GM11168 (cell line): ENCODE data around the gene PRDX1.
"Not testable (repeated sequence)": the region's sequence is repeated elsewhere in the genome, so short reads cannot be mapped to it uniquely, and the experiment has no call there.

Experiments used
- in situ Hi-C: fragments of 300-500 bp; cut with MboI; formaldehyde crosslinking; loops from one replicate; pipeline ENCODE4 v1.12.0; 2022; ENCODE audit warnings: low sequenced_read_pairs; ENCODE audit not compliant: unreplicated experiment

Gene PRDX1

DNA sequence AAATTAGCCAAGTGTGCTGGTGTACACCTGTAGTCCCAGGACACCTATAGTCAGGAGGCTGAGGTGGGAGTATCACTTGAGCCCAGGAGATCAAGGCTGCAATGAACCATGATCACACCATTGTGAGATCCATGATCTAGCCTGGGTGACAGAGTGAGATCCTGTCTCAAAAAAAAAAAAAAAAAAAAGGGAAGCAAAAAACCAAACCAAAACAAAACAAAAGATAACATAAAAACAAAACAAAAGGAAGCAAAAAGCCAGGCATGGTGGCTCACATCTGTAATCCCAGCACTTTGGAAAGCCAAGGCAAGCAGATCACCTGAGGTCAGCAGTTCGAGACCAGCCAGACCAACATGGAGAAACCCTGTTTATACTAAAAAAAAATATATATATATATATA is 19.5 kb upstream of the PRDX1 start:
- in situ Hi-C loops: no loop called here

DNA sequence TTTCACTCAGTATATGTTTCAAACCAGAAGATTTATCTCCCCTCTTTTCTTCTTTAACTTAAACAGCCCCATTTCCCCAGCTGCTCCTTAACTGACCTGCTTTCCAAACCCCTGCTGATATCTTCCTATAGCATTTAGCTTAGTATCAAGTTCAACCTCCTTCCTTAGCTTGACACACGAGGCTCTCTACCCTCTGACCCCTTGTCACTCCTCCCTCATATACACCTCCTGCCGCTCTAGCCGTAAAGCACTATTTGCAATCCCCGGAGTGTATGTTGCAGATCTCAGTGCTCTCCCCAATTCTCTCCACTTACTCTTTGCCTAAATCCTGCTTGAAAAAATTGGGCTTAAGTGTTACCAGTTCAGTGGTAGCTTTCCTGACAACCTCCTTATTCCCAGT is 15.2 kb upstream of the PRDX1 start:
- in situ Hi-C loops: no loop called here

DNA sequence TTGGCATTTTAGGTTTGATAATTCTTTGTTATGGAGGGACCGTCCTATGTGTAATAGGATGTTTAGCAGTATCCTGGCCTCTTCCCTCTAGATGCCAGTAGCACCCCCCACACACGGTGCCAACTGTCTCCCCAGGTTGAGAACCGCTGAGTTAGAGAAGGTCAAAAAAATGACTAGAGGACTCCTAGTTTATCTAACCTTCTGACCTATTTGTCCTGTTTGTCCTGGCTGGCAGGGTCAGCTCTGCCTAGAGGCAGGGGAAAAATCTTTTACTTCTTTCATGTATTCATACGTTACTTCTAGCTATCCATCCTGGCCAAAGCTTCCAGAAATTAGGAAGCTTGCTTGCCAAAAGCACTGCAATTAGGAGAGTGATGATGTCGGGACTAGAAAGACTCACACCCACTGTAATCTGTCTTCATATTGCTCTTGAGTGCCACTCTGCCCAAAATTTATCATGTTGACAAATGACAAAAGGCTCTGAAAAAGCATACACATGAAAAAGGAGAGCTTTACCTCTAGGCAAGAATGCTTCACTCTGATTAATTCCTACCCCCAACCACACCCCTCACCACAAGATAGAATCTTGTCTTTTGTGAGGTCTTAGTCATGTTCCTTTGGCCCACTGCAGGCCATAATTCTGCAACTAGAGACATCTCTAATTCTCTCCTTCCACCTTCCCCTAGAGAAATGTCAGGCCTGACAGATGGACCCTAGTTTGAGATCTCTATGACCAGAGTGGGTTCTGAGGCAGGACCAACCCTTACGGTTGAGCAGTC is 14.5 kb upstream of the PRDX1 start:
- in situ Hi-C loops: no loop called here

DNA sequence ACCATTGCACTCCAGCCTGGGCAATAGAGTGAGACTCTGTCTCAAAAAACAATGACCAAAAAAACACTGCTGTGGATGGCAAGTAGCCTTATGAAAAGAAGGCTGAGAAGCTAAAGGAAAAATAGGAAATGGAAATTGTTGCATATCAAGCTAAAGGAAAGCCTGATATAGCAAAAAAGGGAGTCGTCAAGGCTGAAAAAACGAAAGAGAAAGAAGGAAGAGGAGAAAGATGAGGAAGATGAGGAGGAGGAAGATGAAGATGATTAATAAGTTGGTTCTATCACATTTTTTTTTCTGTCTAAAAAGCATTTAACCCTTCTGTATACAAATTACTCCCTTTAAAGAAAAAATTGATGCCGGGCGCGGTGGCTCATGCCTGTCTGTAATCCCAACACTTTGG is 10.2 kb upstream of the PRDX1 start:
- in situ Hi-C loops: no loop called here

DNA sequence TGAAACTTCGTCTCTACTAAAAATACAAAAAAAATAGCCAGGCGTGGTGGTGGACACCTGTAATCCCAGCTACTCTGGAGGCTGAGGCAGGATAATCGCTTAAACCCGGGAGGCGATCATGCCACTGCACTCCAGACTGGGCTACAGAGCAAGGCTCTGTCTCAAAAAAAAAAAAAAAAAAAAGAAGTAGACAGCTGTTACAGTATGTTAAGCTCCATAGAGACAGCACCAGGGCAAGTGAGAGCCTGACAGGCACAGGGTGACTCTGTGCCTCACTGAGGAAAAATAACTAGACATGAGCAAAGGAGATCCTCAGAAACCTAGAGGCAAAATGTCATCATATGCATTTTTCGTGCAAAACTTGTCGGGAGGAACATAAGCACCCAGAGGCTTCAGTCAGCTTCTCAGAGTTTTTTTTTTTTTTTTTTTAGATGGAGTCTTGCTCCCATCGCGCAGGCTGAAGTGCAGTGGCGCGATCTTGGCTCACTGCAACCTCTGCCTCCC is 9.0 kb upstream of the PRDX1 start:
- in situ Hi-C loops: no loop called here

DNA sequence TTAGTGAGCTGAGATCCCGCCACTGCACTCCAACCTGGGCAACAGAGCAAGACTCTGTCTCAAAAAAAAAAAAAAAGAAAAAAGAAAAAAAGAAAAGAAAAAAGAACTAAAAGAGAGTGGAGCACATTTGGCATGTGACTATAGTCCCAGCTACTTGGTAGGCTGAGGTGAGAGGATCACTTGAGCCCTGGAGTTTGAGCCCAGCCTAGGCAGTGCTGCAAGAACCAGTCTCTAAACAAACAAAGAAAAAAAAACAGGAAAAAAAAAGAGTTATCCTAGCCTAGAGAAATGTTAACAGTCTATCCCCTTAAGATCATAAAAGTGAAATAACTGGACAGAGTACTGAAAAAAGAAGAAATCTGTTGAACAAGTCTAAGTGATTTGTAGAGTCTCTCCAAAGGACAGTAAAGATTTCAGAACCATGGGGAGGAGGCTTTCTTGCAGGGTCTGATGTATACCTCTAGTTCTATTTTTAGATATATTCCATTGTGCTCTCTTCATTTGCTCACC is 4.5 kb upstream of the PRDX1 start:
- in situ Hi-C loops: no loop called here

DNA sequence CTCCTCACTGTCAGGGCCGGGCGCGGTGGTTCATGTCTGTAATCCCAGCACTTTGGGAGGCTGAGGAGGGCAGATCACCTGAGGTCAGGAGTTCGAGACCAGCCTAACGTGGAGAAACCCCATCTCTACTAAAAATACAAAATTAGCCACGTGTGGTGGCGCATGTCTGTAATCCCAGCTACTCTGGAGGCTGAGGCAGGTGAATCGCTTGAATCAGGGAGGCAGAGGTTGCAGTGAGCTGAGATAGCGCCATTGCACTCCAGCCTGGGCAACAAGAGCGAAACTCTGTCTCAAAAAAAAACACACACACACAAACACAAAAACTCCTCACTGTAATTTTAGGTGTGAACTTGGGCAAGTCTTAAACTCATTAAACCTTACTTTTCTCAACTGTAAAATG is 2.3 kb upstream of the PRDX1 start:
- in situ Hi-C loops: not testable (repeated sequence)

DNA sequence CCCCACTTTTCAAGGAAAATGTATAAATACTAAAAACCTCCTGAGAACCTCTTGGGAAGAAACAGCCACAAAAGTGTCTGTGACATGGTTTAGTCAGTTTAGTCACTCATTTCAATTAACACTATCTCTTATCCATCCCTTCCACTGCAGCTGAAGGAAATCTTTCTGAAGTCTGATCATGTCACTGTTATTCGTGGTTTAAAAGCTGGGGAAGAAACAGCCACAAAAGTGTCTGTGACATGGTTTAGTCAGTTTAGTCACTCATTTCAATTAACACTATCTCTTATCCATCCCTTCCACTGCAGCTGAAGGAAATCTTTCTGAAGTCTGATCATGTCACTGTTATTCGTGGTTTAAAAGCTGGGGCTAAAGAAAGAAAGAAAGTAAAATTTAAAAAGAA is 1.8 kb upstream of the PRDX1 start:
- in situ Hi-C loops: not testable (repeated sequence)

DNA sequence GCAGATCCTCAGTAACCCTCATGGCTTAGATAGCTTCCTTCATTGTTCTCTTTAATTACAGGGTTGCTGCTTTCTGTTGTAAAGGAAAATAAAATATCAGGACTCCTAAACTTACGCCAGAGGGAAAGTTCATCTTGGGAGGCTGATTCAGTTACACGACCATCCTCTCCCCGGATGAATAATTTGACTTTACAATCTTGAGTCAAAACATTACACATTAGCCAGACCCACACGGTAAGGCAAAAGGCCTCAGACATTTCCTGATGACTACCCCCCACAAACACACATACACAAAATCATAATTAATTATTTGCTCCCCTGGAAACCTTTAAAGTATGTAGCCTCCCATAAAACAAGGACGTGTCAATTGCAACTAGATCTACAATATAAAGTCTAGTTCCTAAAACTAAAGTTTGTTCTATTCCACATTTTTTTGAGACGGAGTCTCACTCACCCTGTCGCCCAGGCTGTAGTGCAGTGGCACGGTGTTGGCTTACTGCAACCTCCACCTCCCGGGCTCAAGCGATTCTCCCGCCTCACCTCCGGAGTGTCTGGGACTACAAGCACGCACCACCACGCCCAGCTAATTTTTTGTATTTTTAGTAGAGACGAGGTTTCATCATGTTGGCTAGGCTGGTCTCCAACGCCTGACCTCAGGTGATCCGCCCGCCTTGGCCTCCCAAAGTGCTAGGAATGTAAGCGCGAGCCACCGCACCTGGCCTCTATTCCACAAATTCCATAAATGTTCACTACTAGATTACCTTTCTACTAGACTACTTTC is 830 bp upstream of the PRDX1 start:
- in situ Hi-C loops: no loop called here

DNA sequence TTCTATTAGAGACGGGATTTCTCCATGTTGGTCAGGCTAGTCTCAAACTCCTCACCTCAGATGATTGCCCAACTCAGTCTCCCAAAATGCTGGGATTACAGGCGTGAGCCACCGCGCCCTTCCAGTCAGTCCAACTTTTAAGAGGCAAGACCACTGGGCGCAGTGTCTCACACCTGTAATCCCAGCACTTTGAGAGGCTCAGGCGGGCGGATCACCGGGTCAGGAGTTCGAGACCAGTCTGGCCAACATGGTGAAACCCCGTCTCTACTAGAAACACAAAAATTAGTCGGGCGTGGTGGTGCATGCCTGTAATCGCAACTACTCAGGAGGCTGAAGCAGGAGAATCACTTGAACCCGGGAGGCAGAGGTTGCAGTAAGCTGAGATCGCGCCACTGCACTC is 1.9 kb downstream of the PRDX1 start:
- in situ Hi-C loops: not testable (repeated sequence)

DNA sequence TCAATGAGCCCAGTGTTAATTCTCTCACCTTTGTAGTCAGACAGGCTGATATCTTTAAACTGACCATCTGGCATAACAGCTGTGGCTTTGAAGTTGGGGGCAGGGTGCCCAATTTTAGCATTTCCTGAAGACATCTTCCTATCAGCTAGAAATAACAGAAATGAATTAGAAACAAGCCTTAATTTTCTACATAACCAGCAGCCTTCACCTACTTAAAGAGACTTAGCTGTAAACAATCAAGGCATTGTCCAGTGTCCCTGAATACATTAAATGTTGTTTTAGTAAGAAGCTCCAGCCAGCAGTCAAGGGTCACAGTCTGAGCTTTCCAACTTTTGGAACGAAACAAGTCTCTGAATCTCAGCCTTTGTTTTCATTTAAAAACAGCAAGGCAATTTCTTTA is 2.8 kb downstream of the PRDX1 start:
- in situ Hi-C loops: no loop called here

DNA sequence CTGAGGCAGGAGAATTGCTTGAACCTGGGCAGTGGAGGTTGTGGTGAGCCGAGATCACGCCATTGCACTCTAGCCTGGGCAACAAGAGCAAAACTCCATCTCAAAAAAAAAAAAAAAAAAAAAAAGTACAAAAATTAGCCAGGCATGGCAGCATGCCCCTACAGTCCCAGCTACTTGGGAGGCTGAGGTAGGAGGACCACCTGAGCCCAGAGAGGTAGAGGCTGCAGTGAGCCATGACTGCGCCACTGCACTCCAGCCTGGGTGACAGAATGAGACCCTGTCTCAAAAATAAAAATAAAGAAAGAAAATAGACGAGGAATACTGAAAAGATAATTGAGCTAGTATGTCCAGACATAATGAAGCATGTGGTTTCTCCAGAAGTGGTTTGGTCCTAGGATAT is 3.3 kb downstream of the PRDX1 start:
- in situ Hi-C loops: not testable (repeated sequence)

DNA sequence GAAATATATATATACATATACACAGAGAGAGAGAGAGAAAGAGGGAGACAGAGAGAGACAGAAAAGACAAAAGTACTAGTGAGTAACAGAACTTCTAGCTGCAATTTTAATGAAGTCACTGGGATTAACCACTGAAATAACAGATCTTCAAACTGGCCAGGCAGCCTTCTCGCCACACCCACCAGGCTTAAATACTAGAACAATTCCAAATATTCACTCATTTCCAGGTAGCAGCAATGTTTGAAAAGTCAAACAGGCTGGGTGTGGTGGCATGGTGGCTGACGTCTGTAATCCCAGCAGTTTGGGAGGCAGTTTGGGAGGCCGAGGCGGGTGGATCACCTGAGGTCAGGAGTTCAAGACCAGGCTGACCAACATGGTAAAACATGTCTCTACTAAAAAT is 5.2 kb downstream of the PRDX1 start:
- in situ Hi-C loops: no loop called here

DNA sequence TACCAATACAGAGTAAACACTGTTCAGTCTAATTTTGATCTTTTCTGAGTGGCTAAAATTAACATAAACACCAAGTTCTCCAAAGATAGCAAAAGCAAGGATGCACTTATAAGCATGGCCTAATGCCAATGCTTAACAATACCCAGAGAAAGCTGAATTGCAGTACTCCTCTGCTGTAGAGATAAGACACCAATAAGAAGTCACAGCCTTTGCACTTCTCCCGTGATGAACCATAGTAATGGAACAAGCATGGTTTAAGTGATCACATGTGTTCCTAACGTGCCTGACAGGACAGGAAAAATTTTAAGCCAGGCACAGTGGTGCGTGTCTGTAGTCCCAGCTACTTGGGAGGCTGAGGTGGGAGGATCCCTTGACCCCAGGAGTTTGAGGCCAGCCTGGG is 5.6 kb downstream of the PRDX1 start:
- in situ Hi-C loops: no loop called here

DNA sequence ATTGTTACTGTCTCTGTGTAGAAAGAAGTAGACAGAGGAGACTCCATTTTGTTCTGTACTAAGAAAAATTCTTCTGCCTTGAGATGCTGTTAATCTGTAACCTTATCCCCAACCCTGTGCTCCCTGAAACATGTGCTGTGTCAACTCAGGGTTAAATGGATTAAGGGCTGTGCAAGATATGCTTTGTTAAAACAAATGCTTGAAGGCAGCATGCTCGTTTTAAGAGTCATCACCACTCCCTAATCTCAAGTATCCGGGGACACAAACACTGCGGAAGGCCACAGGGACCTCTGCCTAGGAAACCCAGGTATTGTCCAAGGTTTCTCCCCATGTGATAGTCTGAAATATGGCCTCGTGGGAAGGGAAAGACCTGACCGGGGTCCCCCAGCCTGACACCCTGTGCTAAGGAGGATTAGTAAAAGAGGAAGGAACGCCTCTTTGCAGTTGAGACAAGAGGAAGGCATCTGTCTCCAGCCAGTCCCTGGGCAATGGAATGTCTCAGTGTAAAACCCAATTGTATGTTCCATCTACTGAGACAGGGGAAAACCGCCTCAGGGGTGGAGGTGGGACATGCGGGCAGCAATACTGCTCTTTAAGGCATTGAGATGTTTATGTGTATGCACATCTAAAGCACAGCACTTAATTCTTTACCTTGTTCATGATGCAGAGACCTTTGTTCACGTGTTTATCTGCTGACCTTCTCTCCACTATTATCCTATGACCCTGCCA is 8.0 kb downstream of the PRDX1 start:
- in situ Hi-C loops: not testable (repeated sequence)

DNA sequence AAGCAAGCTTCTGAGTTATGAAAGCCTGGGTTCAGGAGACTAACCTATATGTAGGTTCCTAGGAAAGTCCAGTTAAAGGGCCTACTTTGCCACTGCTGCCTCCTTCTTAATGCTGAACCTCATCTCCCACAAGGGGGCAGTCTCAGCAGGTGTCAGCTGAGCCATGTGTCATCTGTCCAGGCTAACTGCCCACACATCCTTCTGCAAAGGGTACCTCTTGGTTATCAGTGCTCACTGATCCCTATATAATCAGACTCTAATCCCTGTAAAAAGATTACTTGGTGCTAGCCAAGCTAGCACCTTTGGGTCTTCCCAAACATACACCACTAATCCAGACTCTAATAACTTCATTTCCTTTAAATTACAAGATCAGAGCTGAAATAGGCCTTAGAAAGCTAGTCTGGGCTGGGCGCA is 9.0 kb downstream of the PRDX1 start:
- in situ Hi-C loops: no loop called here

DNA sequence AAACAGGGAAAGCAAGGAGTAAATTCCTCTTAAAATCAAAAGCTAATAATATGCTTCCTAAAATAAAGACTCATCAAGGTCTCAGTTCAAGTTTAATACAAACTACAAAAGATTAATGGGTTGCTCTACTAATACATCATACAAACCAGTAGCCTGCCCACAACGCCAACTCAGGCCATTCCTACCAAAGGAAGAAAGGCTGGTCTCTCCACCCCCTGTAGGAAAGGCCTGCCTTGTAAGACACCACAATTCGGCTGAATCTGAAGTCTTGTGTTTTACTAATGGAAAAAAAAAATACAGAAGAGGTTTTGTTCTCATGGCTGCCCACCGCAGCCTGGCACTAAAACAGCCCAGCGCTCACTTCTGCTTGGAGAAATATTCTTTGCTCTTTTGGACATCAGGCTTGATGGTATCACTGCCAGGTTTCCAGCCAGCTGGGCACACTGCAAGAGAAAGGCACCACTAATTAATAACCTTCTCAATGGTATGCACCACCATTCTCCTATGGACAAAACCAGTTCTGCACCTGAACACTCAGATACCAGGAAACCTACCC is 10.6 kb downstream of the PRDX1 start:
- in situ Hi-C loops: no loop called here

DNA sequence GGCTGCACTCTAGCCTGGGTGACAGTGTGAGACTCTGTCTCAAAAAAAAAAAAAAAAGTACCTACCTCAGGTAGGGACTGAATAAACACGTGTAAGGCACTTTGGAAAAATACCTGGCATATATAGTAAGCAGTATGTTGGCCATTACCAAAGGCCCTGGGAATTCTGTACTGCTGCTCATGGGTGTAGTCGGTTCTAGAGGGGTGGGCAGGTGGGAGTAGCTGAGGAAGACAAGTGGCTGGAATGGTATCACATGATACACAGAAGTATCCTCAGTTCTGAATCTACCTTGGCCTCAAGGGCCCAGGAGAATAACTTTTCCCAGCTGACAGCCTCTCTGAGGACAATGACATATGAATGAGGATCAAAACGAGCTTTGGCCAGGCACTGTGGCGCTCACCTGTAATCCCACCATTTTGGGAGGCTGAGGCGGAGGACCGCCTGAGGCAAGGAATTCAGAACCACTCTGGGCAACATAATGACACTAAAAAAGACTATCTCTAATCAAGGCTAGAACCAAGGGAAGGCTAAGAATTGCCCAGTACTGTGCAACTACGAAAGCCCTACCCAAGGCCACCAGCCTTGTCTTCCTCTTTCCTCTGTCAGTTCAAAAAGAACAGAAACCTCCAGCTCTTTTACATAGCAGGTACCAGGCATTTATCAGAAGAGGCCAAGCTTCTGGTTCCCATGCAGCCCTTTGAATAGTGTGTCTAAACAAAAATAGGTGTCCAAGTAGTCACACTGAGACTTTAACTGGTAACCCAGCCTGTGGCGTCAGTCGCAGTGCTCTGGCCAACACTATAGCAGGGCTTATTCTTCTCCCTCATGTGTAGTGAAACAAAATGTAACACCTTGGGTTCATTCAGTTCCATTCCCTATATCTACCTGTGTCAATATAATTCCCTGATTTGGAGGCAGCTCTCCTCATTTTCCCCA is 11.4 kb downstream of the PRDX1 start:
- in situ Hi-C loops: no loop called here
